ENCODE results near the gene PRKCB. TPM values are rescaled to one million over a fixed set of nuclear protein-coding genes. Genes with fewer than 3 reads are reported as not detected.

Gene PRKCB
- total RNA-seq, 1 experiment from 2014 or later: 0.89 TPM

- no peaks in the 10 kb centered on the region for H3K4me1 ChIP-seq (ENCODE audit: control insufficient read depth in 1 of 2, insufficient read depth in 2 of 2, low read length in 2 of 2)
- no peak overlapping the region for H2AFZ ChIP-seq (ENCODE audit: low read depth, low read length, poor library complexity, severe bottlenecking)
- H3K4me2 ChIP-seq (ENCODE audit: low read length): no peak overlapping the region
- H3K9ac ChIP-seq (ENCODE audit: low read length): no peak overlapping the region
- RAD21 ChIA-PET (ENCODE audit: low non-redundant PET in 1 of 2, low total read pairs in 2 of 2, uncharacterized antibody in 2 of 2, unreplicated experiment in 2 of 2): no interaction called here
- POLR2A ChIA-PET: no interaction called here
- H3K27me3 ChIP-seq (ENCODE audit: insufficient read depth, low read length): peaks cover 35% of the 10 kb centered on the region
- H3K9me3 ChIP-seq (ENCODE audit: control insufficient read depth in 1 of 2, insufficient read depth in 1 of 2, low read depth in 1 of 2, low read length in 2 of 2): no peaks in the 10 kb centered on the region
- H3K4me3 ChIP-seq (replicated peaks in 1 of 2; ENCODE audit: low read depth in 1 of 2, low read length in 2 of 2): no peak overlapping the region
- ATAC-seq (no peak), DNase-seq (ENCODE audit: low read depth, low spot score) (no peak)
- intact Hi-C loops (cut with micrococcal nuclease): no loop called here
- no peak overlapping the region for H3K27ac ChIP-seq (ENCODE audit: low read depth, low read length)
- CTCF ChIA-PET: interaction anchor here (0.6 kb wide), 1 partner anchor 183 kb away, joined by 9 read pairs; no protein-coding TSS in a partner anchor
- H3K36me3 ChIP-seq (ENCODE audit: control insufficient read depth in 1 of 2, insufficient read depth in 2 of 2, low read length in 2 of 2): no peaks in the 10 kb centered on the region
- no peaks in the 10 kb centered on the region for H3K9me2 ChIP-seq (ENCODE audit: insufficient read depth)
- no peaks in the 10 kb centered on the region for H4K20me1 ChIP-seq (ENCODE audit: insufficient read depth)
- no peaks in the 10 kb centered on the region for H3K79me2 ChIP-seq (ENCODE audit: insufficient read depth, low read length)
- TF ChIP-seq ELF1 (IDR thresholded peaks at IDR 0.05; ENCODE audit: borderline replicate concordance, low read depth) (no peak), ATF3 (IDR thresholded peaks at IDR 0.05) (no peak), ZFX (IDR thresholded peaks at IDR 0.05) (no peak), CBX3 (IDR thresholded peaks at IDR 0.05; ENCODE audit: low read depth) (no peak), MAX (IDR thresholded peaks at IDR 0.05) (no peak), EZH2phosphoT487 (IDR thresholded peaks at IDR 0.05; ENCODE audit: borderline replicate concordance) (no peak), SP1 (IDR thresholded peaks at IDR 0.05; ENCODE audit: low read depth) (no peak), CEBPB (IDR thresholded peaks at IDR 0.05; ENCODE audit: low read depth) (no peak), ZNF274 (IDR thresholded peaks at IDR 0.05; ENCODE audit: low read depth, low read length) (no peak), TCF7L2 (IDR thresholded peaks at IDR 0.05; ENCODE audit: borderline replicate concordance, extremely low read depth, insufficient read depth, insufficient read length) (no peak), SIN3A (IDR thresholded peaks at IDR 0.05; ENCODE audit: low read depth) (no peak), CTCF (IDR thresholded peaks at IDR 0.05 in 2 of 3, conservative IDR thresholded peaks at IDR 0.05 in 1 of 3; ENCODE audit: borderline replicate concordance in 1 of 3, insufficient read depth in 1 of 3, low read depth in 2 of 3, low read length in 2 of 3) (no peak), SRF (IDR thresholded peaks at IDR 0.05; ENCODE audit: low read depth) (no peak), POLR2A (IDR thresholded peaks at IDR 0.05; ENCODE audit: borderline replicate concordance, extremely low read depth, insufficient read depth, insufficient read length) (no peak), JUND (IDR thresholded peaks at IDR 0.05) (no peak), YY1 (IDR thresholded peaks at IDR 0.05; ENCODE audit: extremely low read depth, insufficient replicate concordance, low read depth, low read length) (no peak), FOSL1 (IDR thresholded peaks at IDR 0.05; ENCODE audit: low read depth) (no peak), REST (IDR thresholded peaks at IDR 0.05; ENCODE audit: low read depth) (no peak)
- BruUV-seq (replicated peaks): no TSS peak
Measured at GRCh38 chr16:24069036-24069590, 233.3 kb downstream of the PRKCB start.

Data from HCT116 (cell line).